Dedifferentiated amniotic fluid mesenchymal stem cell (primary cell): ENCODE results near the gene CEACAM4.
"Not testable (repeated sequence)": the region's sequence is repeated elsewhere in the genome, so short reads cannot be mapped to it uniquely, and the experiment has no call there.

Source experiments
- DNase-seq: peaks from one replicate; pipeline ENCODE4 v3.0.0-alpha.2; 2016; ENCODE audit errors: extremely low spot score

CEACAM4 gene

GRCh38 chr19:41584931-41585330, 41.9 kb downstream of the CEACAM4 start:
- no peak for DNase-seq

GRCh38 chr19:41584260-41584810, 42.5 kb downstream of the CEACAM4 start:
- no peak for DNase-seq

GRCh38 chr19:41582577-41583182, 44.2 kb downstream of the CEACAM4 start:
- not testable (repeated sequence) for DNase-seq

GRCh38 chr19:41581068-41581467, 45.8 kb downstream of the CEACAM4 start:
- DNase-seq = not testable (repeated sequence)

GRCh38 chr19:41578886-41579285, 48.0 kb downstream of the CEACAM4 start:
- no peak for DNase-seq

- DNase-seq = no peak
Observed at GRCh38 chr19:41577833-41578232, 49.0 kb downstream of the CEACAM4 start.

- DNase-seq = no peak
Observed at GRCh38 chr19:41577144-41577830, 49.6 kb downstream of the CEACAM4 start.

GRCh38 chr19:41575998-41576397, 50.9 kb downstream of the CEACAM4 start, which contains the start of gene CEACAM21:
Gene CEACAM21, plus strand, starts transcription at chr19:41576166. Its CDS starts 109 bp downstream, at chr19:41576275.
- no peak for DNase-seq

- peak; percentile 45 for DNase-seq
Observed at GRCh38 chr19:41570639-41571112, 56.2 kb downstream of the CEACAM4 start.

- no peak for DNase-seq
Observed at GRCh38 chr19:41570179-41570578, 56.7 kb downstream of the CEACAM4 start.

- no peak for DNase-seq
Observed at GRCh38 chr19:41569481-41570150, 57.3 kb downstream of the CEACAM4 start.
